Body of pancreas (tissue), 4 donors: ENCODE measurements around the gene NUTM1.

Source experiments
- CTCF ChIP-seq, 7 experiments: fragments of 450-650 bp in 4 of 7; fragments of 200-600 bp in 3 of 7; sonication (generic) in 3 of 7; IDR thresholded peaks; one replicate each; pipeline ENCODE4 v1.5.1; 2016 to 2019; ENCODE audit warnings: antibody characterized with exemption in 7 of 7
- POLR2A ChIP-seq, 3 donors: fragments of 450-650 bp; IDR thresholded peaks; one replicate each; pipeline ENCODE4 v1.6.1; 2016; ENCODE audit warnings: antibody characterized with exemption in 3 of 3, mild to moderate bottlenecking in 2 of 3

DNA sequence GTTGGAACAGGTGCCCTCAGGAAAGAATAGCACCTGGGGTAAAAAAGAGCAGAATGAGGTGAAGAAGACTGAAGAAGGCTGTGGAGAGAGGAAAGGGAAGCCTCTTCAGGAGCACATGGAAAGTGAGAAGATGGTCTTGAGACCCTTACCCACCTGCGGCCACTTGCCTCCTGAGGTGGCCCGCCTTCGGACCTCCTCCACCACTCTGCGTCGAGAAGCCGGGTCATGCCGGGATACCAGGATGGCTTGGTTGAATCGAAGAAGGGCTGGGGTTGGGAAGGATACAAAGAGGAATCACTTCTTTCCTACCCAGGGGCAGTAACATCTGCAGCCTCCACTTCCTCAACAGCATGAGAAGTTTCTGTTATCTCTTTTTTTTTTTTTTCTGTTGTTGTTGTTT lies 20.9 kb downstream of the NUTM1 start:
- TF ChIP-seq CTCF (IDR thresholded peaks at IDR 0.05) = no peak
- TF ChIP-seq POLR2A (IDR thresholded peaks at IDR 0.05) = no peak
